Brain microvascular endothelial cell (primary cell): ENCODE measurements around the gene KLK13.

Experiments used
- DNase-seq: peaks from one replicate; pipeline ENCODE4 v3.0.0-alpha.2; 2020
- H3K27ac ChIP-seq: fragments of 250-450 bp; sonication (Bioruptor Pico); 2 replicates; pipeline ENCODE4 v1.5.1; 2020; ENCODE audit warnings: mild to moderate bottlenecking, moderate library complexity
- H3K27me3 ChIP-seq: fragments of 250-450 bp; sonication (Bioruptor Pico); replicated peaks from 2 replicates; pipeline ENCODE4 v1.5.1; 2020; ENCODE audit warnings: mild to moderate bottlenecking
- H3K36me3 ChIP-seq: fragments of 250-450 bp; sonication (Bioruptor Pico); replicated peaks from 2 replicates; pipeline ENCODE4 v1.5.1; 2020; ENCODE audit warnings: mild to moderate bottlenecking
- H3K4me3 ChIP-seq: 2 replicates; pipeline ENCODE4 v1.5.1; 2011; ENCODE audit warnings: low read depth, mild to moderate bottlenecking, control low read depth, low read length, moderate library complexity
- in situ Hi-C: cut with HindIII; loops from 2 replicates; pipeline ENCODE4 v1.10.0; 2017; ENCODE audit warnings: low sequenced_read_pairs, low pct_ligation_motif_present
- TF ChIP-seq, protein P1 (sequence below): IDR thresholded peaks from 2 replicates; pipeline ENCODE4 v1.5.1; 2011; ENCODE audit warnings: low read depth, mild to moderate bottlenecking, moderate library complexity, low read length, control low read depth, inconsistent platforms; ENCODE audit errors: missing control alignments

The KLK13 gene

DNA sequence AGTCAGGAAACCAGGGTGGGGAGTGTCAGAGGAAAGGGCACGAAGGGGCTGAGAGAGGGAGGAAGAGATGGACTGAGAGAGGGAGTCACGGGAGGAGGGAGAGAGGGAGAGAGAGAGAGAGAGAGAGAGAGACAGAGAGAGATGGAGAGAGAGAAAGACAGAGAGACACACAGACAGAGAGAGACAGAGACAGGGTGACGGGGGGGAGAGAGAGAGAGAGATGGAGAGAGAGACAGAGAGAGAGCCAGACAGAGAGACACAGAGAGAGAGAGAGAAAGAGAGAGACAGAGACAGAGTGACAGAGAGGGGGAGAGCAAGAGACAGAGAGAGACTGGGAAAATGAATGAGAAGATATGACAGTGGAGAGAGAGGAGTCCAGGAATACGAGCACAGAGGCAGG is 18.3 kb upstream of the KLK13 start:
- TF ChIP-seq, protein P1, sequence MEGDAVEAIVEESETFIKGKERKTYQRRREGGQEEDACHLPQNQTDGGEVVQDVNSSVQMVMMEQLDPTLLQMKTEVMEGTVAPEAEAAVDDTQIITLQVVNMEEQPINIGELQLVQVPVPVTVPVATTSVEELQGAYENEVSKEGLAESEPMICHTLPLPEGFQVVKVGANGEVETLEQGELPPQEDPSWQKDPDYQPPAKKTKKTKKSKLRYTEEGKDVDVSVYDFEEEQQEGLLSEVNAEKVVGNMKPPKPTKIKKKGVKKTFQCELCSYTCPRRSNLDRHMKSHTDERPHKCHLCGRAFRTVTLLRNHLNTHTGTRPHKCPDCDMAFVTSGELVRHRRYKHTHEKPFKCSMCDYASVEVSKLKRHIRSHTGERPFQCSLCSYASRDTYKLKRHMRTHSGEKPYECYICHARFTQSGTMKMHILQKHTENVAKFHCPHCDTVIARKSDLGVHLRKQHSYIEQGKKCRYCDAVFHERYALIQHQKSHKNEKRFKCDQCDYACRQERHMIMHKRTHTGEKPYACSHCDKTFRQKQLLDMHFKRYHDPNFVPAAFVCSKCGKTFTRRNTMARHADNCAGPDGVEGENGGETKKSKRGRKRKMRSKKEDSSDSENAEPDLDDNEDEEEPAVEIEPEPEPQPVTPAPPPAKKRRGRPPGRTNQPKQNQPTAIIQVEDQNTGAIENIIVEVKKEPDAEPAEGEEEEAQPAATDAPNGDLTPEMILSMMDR: no peak
- H3K36me3 ChIP-seq: no peaks in the 10 kb centered on the region
- in situ Hi-C loops: no loop called here
- H3K27me3 ChIP-seq: no peaks in the 10 kb centered on the region
- H3K27ac ChIP-seq: no peak overlapping the region
- no peak overlapping the region for H3K4me3 ChIP-seq
- DNase-seq: no peak

DNA sequence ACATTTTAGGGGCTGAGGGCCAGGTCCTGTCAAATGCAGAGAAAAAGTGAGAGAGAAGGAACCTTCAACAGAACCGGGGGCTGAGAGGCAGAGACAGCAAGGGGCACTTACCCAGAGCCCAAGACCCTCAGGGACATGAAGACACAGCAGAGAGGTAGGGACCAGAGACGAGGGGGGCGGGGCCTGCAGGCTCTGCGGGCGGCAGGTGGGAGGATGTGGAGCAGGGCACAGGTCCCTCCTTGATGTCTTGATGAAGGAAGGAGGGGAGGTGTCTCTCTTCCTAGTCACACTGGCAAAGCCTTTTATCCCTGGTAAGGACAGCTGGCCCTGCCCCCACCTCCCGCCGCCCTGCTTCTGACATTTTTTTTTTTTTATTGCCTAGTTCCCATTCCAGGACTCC is 17.7 kb upstream of the KLK13 start, which contains the start of gene KLK14:
Gene KLK14 (minus strand): TSS at position 277 of the 400 bp plus-strand sequence. CDS start 273 bp downstream, at position 4.
- TF ChIP-seq, protein P1: no peak
- in situ Hi-C loops: no loop called here

DNA sequence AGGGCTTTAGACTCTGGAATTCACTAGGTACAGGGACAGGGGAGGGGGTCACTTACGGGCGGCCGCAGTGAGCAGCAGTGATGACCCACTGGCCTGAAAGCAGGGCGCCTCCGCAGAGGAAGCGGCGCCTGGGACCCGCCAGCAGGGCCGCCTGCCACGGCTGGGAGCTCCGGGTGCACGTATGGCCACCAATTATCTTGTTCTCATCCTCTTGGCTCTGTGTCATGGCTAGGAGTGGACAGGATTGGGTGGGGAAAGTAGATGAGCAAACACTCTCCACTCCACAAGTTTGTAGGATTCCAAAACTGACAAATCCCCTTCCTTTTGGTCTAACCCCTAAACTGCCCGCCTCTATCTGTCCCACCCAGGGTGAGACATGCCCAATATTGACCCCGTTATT is 16.6 kb upstream of the KLK13 start:
- Histone ChIP-seq H3K4me3 (no peak overlapping the region), H3K36me3 (no peaks in the 10 kb centered on the region), H3K27me3 (no peaks in the 10 kb centered on the region), H3K27ac (no peak overlapping the region)
- no peak for DNase-seq
- TF ChIP-seq, protein P1: no peak
- in situ Hi-C loops: no loop called here

More for the DNA sequence above, 17.7 kb upstream of the KLK13 start, which contains the start of gene KLK14:
- Histone ChIP-seq H3K36me3 (no peaks in the 10 kb centered on the region), H3K27me3 (no peaks in the 10 kb centered on the region), H3K4me3 (no peak within 1 kb of the TSS), H3K27ac (no peak within 1 kb of the TSS)
- DNase-seq: no peak

DNA sequence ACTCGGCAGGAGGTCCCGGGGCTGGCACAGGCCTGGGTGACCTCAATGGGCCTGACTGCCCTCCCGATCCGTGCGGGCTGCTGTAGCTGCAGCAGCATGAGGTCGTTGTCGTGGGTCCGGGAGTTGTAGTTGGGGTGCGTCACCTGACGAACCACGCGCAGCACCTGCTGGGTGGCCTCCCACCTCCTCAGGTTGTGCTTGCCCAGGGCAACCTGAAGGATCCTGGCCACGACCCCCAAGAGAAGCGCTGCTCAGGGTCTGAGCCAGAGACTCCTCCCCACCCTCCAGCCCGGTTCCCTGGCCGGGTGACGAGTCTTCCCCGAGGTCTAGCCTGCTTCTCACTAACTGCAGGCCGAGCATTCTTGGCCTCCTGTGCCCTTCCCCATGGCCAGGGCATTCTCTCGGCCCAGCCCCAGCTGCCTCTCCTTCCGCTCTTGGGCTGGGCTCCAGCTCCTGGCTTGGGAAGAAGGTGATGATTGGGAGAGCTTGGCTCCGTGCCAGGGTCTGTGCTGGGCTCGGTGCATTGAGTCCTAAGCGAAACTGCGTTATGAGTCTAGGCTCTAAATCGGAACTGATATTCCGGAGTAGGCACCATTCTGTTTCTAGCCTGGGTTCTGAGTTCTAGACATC is 14.7 kb upstream of the KLK13 start:
- no peaks in the 10 kb centered on the region for H3K36me3 ChIP-seq
- H3K27ac ChIP-seq: no peak overlapping the region
- no peaks in the 10 kb centered on the region for H3K27me3 ChIP-seq
- H3K4me3 ChIP-seq: no peak overlapping the region
- TF ChIP-seq, protein P1: no peak
- in situ Hi-C loops: no loop called here
- no peak for DNase-seq

DNA sequence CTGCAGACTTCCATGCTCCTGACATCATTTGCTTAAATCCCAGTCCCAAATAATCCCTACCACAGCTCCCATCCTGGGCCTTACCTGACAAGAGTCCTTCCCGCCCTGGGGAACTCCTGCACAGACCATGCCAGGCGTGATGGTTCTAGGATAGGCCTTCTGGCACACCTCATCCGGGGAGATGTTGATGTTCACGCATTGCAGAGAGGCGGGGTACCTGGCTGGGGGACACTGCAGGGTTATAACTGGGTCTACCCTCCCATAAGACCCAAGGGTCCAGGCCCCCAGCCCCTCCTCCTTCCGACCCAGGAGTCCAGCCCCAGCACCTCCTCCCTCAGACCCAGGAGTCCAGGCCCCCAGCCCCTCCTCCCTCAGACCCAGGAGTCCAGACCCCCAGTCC is 13.8 kb upstream of the KLK13 start:
- no peak for DNase-seq
- Histone ChIP-seq H3K36me3 (no peaks in the 10 kb centered on the region), H3K27ac (no peak overlapping the region), H3K27me3 (no peaks in the 10 kb centered on the region), H3K4me3 (no peak overlapping the region)
- in situ Hi-C loops: no loop called here
- TF ChIP-seq, protein P1: no peak

DNA sequence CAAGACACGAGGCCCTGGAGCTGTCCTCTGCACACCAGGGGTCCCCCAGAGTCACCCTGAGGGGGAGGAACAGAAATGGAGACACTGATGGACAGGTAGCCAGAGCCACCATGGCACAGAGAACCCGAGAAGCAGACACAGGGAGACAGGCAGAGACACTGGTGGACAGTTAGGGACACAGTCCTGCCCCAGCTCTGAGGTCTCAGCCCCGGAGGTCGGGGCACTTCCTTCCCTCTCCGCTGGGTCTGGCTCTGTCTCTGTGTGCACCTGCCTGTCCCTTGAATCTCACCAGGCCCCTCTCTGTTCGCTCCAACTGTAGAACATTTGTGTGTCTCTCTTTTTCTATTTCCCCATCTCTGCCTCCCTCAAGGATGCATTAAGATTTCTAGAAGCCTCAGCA is 13.2 kb upstream of the KLK13 start:
- Histone ChIP-seq H3K4me3 (no peak overlapping the region), H3K27me3 (no peaks in the 10 kb centered on the region), H3K27ac (no peak overlapping the region), H3K36me3 (no peaks in the 10 kb centered on the region)
- no peak for DNase-seq
- in situ Hi-C loops: no loop called here
- TF ChIP-seq, protein P1: no peak
